NCI-H1694 treated with DMSO at 0.1 percent for 48 hours (cell line): ENCODE data around the gene PPP2R5D.
"Not testable (repeated sequence)": the region's sequence is repeated elsewhere in the genome, so short reads cannot be mapped to it uniquely, and the experiment has no call there.

Source experiments
- DNase-seq: peaks from one replicate; lab custom pipeline; 2025; lab: John Stamatoyannopoulos, UW

The PPP2R5D gene

DNA sequence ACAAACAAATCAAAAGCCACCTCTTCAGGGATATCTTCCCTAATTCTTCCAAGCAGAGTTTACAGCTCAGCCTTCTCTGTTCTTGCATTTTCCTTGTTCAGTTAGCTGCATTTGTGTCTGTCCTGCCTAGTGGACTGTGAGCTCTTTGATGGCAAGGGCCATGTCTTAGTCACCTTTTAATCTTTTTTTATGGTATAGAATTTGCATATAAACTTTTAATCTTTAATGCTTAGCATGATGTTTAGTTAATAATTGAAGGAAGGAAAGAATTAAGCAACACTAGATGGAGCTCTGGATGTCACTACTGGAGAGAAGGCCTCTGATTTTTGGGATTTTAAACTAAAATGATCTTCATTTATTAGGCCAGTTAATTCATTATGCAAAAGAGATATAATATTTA, 12.1 kb downstream of the PPP2R5D start:
- no peak for DNase-seq

GRCh38 chr6:42998205-42998604, 13.8 kb downstream of the PPP2R5D start:
- not testable (repeated sequence) for DNase-seq

- DNase-seq = no peak
Observed at GRCh38 chr6:43001843-43002242, 17.5 kb downstream of the PPP2R5D start.

DNA sequence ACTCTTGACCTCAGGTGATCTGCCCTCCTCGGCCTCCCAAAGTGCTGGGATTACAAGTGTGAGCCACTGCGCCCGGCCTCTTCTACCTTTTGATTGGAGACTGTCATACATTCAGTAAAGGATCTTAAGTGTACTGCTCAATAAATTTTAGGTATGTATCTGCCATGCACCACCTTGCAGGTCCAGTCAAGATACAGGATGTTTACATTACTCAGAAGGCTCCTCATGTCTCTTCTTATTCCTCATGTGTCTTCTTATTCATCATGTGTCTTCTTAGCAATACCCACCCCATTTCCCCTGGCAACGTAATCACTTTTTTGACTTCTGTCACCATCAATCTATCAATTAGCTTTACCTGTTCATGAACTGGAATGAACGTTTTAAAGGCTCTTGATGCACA, 21.5 kb downstream of the PPP2R5D start:
- no peak for DNase-seq

GRCh38 chr6:43006251-43006650, 21.9 kb downstream of the PPP2R5D start:
- DNase-seq = no peak

DNA sequence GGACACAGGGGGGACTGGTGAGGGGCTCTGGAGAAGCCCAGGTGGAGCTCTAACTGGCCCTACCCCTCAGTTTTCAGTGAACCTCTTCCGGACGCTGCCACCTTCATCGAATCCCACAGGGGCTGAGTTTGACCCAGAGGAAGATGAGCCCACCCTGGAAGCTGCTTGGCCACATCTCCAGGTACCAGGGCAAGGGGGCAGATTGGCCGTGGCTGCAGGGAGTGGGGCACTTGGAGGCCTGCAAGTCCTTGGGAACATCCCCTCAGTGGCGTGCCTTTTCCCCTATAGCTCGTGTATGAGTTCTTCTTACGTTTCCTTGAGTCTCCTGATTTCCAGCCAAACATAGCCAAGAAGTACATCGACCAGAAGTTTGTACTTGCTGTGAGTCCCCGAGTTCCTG, 22.8 kb downstream of the PPP2R5D start:
- no peak for DNase-seq

- peak; percentile 13 for DNase-seq
Observed at GRCh38 chr6:43009124-43009523, 24.8 kb downstream of the PPP2R5D start.

DNA sequence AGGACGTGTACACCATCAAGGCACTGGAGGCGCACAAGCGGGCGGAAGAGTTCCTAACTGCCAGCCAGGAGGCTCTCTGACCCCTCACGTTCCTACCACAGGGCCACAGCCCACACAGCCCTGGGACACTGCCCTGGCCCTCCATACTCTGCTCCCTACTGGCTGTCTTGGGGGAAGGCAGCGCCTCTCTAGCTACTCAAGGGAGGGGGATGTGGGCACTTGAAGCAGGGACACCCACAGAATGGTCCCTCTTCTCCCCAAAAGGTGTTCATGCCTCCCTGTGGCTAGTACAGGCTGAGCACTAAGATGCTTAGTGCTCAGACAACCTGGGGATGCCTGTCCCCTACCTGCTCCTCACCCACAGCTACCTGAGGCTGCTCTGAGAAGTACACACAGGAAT, 26.8 kb downstream of the PPP2R5D start:
- DNase-seq = no peak

DNA sequence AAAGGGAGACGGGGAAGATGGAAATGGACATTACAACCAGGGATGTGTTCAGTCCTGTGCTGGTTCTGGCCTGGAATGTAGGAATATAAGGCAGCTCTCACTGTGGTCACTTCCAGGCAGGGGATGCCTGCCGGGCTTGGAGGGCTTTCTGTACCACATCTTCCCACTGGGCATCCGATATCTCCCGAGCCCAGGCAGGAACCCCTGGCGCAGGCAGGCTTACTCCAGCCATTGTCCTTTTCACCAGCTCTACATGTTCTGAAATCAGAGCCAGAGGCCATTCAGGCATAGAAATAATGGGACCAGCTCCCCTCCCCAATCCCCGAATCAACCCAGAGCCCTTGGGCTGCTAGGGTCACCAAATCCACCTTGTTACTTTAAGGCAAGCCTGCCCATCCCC, 28.0 kb downstream of the PPP2R5D start:
- no peak for DNase-seq

DNA sequence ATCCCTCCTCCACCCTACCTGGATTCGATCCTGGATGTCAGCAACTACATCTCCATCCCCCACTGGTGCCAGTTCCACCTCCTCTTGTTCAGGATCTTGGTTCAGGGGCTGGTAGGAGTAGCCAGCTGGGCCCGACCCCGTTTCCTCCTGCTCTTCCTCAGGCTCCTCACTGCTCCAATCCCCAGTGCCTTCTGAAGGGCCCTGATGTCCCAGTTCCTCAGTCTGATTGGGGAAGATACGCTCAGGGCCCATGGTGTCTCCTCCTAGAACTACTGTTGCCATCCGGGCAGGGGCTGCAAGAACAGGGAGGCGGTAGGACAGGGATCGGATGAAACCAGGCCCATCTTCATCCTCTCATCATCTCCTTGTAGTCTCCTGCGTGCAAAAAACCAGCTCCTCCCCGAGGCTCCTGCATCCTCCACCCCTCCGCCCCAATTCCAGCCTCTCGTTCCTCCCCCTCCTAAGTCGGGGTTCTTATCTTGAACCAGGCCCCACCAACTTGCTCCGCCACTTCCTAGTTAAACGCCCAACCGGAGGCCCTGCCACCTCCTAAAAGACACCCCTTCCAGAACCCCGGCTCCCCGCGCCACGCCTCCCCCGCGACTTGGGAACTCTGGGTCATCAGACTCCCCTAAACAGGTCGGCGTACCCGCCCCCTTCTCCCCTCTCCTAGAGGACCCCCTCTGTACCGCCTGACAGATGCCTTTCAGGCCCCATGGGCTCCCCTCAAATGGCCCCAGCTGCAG, 28.9 kb downstream of the PPP2R5D start:
- DNase-seq = no peak

DNA sequence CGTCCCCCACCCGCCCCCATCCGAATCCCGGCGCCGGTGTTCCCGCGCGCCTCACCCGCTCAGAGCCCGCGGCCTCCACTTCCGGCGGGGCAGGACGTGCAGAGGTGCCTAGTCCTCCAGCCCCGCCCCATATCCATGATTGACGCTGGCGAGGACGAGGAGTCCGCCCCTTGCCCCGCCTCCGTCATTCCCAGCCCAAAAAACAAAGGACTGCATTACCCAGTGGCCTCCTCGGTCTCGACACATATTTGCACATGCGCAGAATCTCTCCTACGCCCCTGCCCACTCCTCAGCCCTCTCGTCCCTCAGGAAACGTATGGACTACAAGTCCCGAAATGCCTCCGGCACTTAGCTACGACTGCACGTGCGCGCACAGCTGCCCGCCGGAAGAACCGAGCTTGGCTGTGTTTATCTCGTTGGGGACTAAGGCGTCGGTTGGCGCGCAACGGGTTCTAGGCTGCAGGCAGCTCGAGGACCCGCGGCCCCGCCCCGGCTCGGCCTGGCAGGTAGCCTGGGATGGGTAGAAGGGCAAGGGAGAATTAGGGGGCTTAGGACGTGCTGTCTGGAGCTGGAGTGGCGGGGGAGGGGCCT, 29.6 kb downstream of the PPP2R5D start, which contains the start of the genes KLHDC3 and MEA1:
Gene KLHDC3, plus strand, starts transcription at position 407 of the 591 bp plus-strand sequence. CDS start 2,944 bp downstream, outside the sequence.
Gene MEA1, minus strand, starts transcription at position 104 of the 591 bp plus-strand sequence. CDS start 133 bp downstream, outside the sequence.
- peak; percentile 99 for DNase-seq

DNA sequence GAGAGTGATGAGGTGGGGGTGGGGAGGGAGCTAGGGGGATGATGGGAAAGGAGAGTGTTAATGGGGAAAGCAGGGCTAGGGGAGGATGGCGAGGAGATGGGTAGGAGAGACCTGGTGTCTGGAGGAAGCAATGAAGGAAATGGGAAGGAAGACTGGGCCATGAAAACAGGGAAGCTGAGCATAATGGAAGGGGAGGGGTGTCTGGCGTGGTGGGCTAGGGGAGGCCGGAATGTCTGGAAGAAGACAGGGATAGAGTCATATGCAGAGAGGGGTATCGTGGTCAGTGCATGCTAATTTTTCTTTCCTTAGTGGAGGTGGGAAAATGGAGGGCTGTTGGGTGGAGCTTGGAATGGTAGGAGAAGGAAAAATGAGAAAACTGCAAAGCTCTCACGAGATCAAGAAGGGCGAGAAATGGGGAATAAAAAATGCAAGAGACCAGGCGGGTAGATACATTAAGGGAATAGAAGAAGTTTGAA, 30.1 kb downstream of the PPP2R5D start:
- peak; percentile 2 for DNase-seq

DNA sequence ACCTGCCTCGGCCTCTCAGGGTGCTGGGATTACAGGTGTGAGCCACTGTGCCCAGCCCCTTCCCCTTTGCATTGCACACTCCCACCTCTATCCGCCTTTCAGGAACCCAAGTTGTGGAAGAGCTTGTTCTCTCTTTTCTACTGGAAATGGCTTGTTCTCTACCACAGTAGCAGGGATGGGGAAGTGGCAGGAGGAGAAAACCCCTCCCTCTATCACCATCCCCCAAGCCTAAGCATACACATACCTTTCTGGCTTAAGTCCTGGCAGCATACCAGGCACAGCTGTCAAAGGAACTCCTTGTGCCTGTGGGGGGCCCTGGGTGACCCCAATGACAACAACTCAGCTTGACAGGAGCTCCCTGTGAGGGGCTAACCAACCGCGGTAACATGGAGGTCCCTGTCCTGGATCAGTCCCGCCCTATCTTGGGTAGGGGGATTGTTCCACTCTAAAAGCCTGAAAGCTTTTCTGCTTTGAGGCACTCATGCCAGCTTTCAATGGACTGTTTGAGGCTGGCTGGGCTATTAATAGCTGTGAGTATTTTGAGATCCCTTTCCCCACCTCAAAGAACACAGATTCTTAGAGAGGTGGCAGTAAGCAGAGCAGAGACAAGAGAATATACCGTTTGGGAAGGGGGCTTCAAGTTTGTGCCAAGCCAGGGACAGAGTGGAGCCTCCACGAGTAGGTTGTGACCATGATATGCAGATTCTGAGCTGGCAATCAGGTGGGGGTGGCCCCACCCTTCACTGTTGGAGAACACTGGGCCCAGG, 32.0 kb downstream of the PPP2R5D start:
- no peak for DNase-seq

GRCh38 chr6:43016943-43017334, 32.6 kb downstream of the PPP2R5D start:
- no peak for DNase-seq

DNA sequence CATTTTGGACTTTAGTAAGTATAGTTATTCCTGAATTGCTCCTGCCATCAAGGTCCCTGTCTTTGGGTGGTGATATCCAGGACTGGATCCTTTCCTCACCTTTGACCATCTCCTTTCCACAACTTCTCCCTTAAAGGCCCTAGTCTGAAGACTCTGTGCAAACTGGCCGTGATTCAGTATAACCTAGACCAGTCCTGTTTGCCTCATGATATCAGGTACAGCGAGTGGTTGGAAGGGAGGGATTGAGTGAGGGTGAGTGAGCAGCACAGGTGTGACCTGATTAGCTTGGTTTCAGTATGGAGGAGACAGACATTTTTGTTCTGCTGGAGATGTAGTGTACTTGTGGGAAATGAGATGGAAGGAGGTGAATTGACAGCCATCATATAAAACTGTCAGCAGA, 34.8 kb downstream of the PPP2R5D start:
- no peak for DNase-seq

GRCh38 chr6:43020052-43020705, 35.8 kb downstream of the PPP2R5D start:
- no peak for DNase-seq

DNA sequence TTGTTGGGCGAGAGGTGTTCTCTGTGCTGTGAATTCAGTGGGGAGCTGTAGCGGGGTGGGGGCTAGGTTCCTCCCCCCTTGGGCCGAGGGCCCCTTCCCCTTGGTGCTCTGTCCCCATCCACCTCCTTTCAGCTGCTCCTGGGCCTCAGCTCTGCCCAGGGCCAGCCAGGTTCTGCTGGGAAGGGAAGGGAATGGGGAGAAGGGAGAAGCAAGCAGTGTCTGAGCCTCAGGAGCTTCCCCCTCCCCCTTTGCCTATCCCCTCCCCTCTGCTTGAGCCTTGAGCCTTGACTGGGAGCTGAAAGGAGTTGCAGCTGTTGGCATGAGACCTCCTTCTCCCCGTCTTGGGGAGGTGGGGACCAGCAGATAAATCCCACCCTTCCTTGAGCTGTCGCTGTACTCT, 36.5 kb downstream of the PPP2R5D start:
- DNase-seq = no peak

DNA sequence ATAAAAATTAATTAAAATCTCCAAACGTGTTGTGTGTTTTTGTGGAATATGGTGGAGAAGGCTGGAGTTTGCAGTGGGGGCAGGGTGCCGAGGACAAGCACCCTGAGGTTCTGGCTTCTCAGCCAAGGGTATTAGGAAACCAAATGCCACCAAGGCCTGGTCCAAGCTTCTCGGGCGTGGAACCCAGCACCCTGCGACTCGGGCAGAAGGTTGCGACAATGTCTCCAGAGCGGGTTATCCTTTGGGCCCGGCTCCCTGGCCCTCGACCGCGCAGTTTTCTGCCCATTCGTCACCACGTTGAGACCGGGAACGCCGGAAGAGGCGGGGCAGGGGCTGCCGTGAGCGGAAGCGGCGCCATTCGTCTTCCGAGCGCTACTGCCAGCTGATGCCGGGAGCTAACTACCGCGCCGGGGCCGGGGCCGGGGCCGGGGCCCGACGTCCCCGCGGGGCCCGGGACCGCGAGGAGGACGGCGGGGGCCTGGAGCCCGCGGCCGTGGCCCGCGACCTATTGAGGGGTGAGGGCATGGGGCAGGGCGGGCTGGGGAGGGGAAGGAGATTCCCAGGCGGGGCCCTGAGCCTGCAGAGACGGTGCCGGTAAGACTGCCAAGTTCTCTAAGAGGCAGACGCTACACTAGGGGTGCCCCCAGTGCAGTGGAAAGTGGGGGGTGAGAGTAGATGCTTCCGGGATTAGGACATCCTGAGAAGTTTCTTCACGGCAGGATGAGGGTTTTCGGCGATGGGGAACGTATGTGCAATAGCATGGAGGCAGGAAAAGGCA, 37.1 kb downstream of the PPP2R5D start, which contains the start of gene RRP36:
Gene RRP36, plus strand, starts transcription at position 354 of the 778 bp plus-strand sequence. Its CDS starts 32 bp downstream, at position 386.
- peak; percentile 48 for DNase-seq

GRCh38 chr6:43024436-43024835, 40.1 kb downstream of the PPP2R5D start:
- no peak for DNase-seq

GRCh38 chr6:43026365-43026764, 42.0 kb downstream of the PPP2R5D start:
- no peak for DNase-seq

DNA sequence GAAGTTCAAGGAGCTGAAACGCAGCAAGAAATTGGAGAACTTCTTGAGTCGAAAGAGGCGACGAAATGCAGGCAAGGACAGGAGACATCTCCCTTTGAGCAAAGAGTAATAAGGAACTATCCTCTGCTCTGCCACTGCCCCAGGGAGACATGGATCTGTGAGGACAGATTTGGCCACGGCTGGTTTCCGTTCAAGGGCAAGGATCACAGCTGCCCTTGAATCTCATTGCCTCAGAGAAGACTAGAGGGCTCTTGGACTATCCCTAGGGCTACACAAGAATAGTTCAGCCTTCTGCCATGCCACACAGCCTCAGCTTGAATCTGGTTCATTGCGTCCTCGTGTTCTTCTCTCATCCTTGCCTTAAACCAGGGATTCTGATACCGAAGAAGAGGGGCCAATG, 44.8 kb downstream of the PPP2R5D start:
- no peak for DNase-seq
